Nucleus accumbens (tissue), 56 donors: ENCODE results near the gene DRD1.
"Not testable (repeated sequence)": the region's sequence is repeated elsewhere in the genome, so short reads cannot be mapped to it uniquely, and the experiment has no call there.

ENCODE experiments used
- DNase-seq, 56 donors: peaks; one replicate each; lab custom pipeline; 2025; lab: John Stamatoyannopoulos, UW

The DRD1 gene

GRCh38 chr5:175468892-175469291 lies 24.9 kb upstream of the DRD1 start:
- no peak for DNase-seq

- DNase-seq, result no peak
Measured at GRCh38 chr5:175467983-175468690, 24.2 kb upstream of the DRD1 start.

- peak in 1 of 56 donors; percentile 7 for DNase-seq
Measured at GRCh38 chr5:175466700-175467318, 22.8 kb upstream of the DRD1 start.

- no peak for DNase-seq
Measured at GRCh38 chr5:175465282-175465681, 21.3 kb upstream of the DRD1 start.

GRCh38 chr5:175464942-175465233 lies 20.9 kb upstream of the DRD1 start:
- no peak for DNase-seq

- DNase-seq, result peak in 38 of 56 donors; percentile 6 to 70 (median 28)
Measured at GRCh38 chr5:175464074-175464941, 20.3 kb upstream of the DRD1 start.

GRCh38 chr5:175463641-175464040 lies 19.7 kb upstream of the DRD1 start:
- DNase-seq, result no peak

- DNase-seq, result no peak
Measured at GRCh38 chr5:175461370-175461769, 17.4 kb upstream of the DRD1 start.

- DNase-seq, result no peak
Measured at GRCh38 chr5:175460552-175460951, 16.6 kb upstream of the DRD1 start.

- DNase-seq, result peak in 1 of 56 donors; percentile 11
Measured at GRCh38 chr5:175460126-175460525, 16.1 kb upstream of the DRD1 start.

GRCh38 chr5:175457466-175457865 lies 13.5 kb upstream of the DRD1 start:
- no peak for DNase-seq

GRCh38 chr5:175456105-175456742 lies 12.2 kb upstream of the DRD1 start:
- no peak for DNase-seq

- not testable (repeated sequence) for DNase-seq
Measured at GRCh38 chr5:175454338-175454737, 10.4 kb upstream of the DRD1 start.

GRCh38 chr5:175452166-175452565 lies 8.2 kb upstream of the DRD1 start:
- DNase-seq, result no peak

GRCh38 chr5:175448276-175448675 lies 4.3 kb upstream of the DRD1 start:
- no peak for DNase-seq

- DNase-seq, result no peak
Measured at GRCh38 chr5:175447571-175447970, 3.6 kb upstream of the DRD1 start.

- DNase-seq, result not testable (repeated sequence)
Measured at GRCh38 chr5:175446378-175446777, 2.4 kb upstream of the DRD1 start.

- DNase-seq, result peak in 4 of 56 donors; percentile 38 to 61 (median 45)
Measured at GRCh38 chr5:175444905-175445456, 999 bp upstream of the DRD1 start.

- no peak for DNase-seq
Measured at GRCh38 chr5:175443514-175444059, 395 bp downstream of the DRD1 start.

- no peak for DNase-seq
Measured at GRCh38 chr5:175438234-175438857, 5.6 kb downstream of the DRD1 start.
